ENCODE results near the gene UTP14A. TPM values are rescaled to one million over a fixed set of nuclear protein-coding genes. Genes with fewer than 3 reads are reported as not detected.

UTP14A gene
- total and polyA plus RNA-seq, 2 experiments from 2014 or later: 14.6 to 18.5 TPM

DNA sequence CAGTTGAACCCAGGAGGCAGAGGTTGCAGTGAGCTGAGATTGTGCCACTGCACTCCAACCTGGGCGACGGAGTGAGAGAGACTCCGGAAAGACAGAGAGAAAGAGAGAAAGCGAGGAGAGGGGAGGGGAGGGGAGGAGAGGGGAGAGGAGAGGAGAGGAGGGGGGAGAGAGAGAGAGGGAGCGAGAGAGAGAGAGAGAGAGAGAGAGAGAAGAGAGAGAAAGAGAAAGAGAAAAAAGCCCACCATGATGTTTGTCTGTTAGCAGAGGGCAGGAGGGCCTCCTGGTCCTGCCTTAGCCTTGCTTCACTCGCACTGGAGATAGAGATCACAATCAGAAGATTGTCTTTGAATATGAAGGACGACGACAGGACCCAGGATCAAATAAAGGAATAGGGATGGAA is 57.8 kb downstream of the UTP14A start (continued):
- TF ChIP-seq, protein P1, sequence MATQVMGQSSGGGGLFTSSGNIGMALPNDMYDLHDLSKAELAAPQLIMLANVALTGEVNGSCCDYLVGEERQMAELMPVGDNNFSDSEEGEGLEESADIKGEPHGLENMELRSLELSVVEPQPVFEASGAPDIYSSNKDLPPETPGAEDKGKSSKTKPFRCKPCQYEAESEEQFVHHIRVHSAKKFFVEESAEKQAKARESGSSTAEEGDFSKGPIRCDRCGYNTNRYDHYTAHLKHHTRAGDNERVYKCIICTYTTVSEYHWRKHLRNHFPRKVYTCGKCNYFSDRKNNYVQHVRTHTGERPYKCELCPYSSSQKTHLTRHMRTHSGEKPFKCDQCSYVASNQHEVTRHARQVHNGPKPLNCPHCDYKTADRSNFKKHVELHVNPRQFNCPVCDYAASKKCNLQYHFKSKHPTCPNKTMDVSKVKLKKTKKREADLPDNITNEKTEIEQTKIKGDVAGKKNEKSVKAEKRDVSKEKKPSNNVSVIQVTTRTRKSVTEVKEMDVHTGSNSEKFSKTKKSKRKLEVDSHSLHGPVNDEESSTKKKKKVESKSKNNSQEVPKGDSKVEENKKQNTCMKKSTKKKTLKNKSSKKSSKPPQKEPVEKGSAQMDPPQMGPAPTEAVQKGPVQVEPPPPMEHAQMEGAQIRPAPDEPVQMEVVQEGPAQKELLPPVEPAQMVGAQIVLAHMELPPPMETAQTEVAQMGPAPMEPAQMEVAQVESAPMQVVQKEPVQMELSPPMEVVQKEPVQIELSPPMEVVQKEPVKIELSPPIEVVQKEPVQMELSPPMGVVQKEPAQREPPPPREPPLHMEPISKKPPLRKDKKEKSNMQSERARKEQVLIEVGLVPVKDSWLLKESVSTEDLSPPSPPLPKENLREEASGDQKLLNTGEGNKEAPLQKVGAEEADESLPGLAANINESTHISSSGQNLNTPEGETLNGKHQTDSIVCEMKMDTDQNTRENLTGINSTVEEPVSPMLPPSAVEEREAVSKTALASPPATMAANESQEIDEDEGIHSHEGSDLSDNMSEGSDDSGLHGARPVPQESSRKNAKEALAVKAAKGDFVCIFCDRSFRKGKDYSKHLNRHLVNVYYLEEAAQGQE (IDR thresholded peaks at IDR 0.05; ENCODE audit: unreplicated experiment): no peak
- TF ChIP-seq NANOG (IDR thresholded peaks at IDR 0.05; ENCODE audit: borderline replicate concordance): no peak
- TF ChIP-seq ZNF114 (CRISPR knock-in tag; IDR thresholded peaks at IDR 0.05): no peak
- no peak for TF ChIP-seq ZNF331 (CRISPR knock-in tag; IDR thresholded peaks at IDR 0.05; ENCODE audit: low read depth)
- no peak for TF ChIP-seq POLR2AphosphoS5 (IDR thresholded peaks at IDR 0.05; ENCODE audit: low read depth)
- TF ChIP-seq, protein P2, sequence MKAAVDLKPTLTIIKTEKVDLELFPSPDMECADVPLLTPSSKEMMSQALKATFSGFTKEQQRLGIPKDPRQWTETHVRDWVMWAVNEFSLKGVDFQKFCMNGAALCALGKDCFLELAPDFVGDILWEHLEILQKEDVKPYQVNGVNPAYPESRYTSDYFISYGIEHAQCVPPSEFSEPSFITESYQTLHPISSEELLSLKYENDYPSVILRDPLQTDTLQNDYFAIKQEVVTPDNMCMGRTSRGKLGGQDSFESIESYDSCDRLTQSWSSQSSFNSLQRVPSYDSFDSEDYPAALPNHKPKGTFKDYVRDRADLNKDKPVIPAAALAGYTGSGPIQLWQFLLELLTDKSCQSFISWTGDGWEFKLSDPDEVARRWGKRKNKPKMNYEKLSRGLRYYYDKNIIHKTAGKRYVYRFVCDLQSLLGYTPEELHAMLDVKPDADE (IDR thresholded peaks at IDR 0.05): no peak
- TF ChIP-seq EZH2phosphoT487 (IDR thresholded peaks at IDR 0.05; ENCODE audit: unreplicated experiment): no peak
- no peak for TF ChIP-seq EZH2 (IDR thresholded peaks at IDR 0.05; ENCODE audit: low read depth, unreplicated experiment)
- TF ChIP-seq CREB1 (CRISPR knock-in tag; IDR thresholded peaks at IDR 0.05; ENCODE audit: low read depth): no peak

DNA sequence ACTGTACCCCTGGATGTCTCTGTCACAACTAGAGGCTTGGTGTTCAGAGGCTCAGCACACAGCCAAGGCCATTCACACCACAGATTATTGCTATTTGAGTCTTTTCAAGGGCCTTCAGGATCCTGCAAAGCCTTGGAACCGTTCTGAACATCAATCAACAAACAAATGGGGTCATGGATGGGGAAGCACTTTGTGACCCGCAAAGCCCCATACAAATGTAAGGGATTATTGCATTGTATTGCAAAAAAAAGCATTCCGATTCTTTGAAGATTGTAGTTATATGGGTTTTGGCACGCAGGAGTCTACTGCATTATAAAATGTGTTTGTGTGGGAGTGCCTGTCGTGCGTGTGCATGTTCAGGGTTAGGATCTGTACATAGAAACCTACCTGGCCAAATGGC is 59.2 kb downstream of the UTP14A start:
- peaks cover 33% of the 10 kb centered on the region for H3K27me3 Mint-ChIP-seq (ENCODE audit: insufficient read depth, low read depth, poor library complexity)
- DNase-seq (ENCODE audit: low spot score): no peak
- Histone ChIP-seq H3K4me3 (no peak overlapping the region), H3F3A (replicated peaks; ENCODE audit: low read depth) (no peaks in the 10 kb centered on the region), H3K27me3 (ENCODE audit: insufficient read depth) (peaks cover 33% of the 10 kb centered on the region), H3K9me2 (ENCODE audit: insufficient read depth) (no peaks in the 10 kb centered on the region), H3K4me2 (no peak overlapping the region), H3K79me2 (replicated peaks; ENCODE audit: insufficient read depth) (no peaks in the 10 kb centered on the region), H3K27ac (ENCODE audit: low read depth) (no peak overlapping the region), H3K36me3 (ENCODE audit: insufficient read depth) (no peaks in the 10 kb centered on the region), H4K20me1 (replicated peaks; ENCODE audit: insufficient read depth) (no peaks in the 10 kb centered on the region), H2AFZ (no peak overlapping the region), H3K4me1 (ENCODE audit: insufficient read depth) (peaks cover 3% of the 10 kb centered on the region; the same call in 1 of the 2 replicates)
- H3K9me3 Mint-ChIP-seq: no peaks in the 10 kb centered on the region
- H3K36me3 Mint-ChIP-seq (ENCODE audit: low read depth): no peaks in the 10 kb centered on the region
- ATAC-seq: no peak
- peaks cover 6% of the 10 kb centered on the region; the same call in 2 of the 3 replicates for H3K4me1 Mint-ChIP-seq
- no peak overlapping the region for H3K4me3 Mint-ChIP-seq
- H3K27ac Mint-ChIP-seq: no peak overlapping the region
- TF ChIP-seq, protein P1 (IDR thresholded peaks at IDR 0.05; ENCODE audit: unreplicated experiment): no peak
- no peak for TF ChIP-seq ZNF331 (CRISPR knock-in tag; IDR thresholded peaks at IDR 0.05; ENCODE audit: low read depth)
- TF ChIP-seq, protein P3, sequence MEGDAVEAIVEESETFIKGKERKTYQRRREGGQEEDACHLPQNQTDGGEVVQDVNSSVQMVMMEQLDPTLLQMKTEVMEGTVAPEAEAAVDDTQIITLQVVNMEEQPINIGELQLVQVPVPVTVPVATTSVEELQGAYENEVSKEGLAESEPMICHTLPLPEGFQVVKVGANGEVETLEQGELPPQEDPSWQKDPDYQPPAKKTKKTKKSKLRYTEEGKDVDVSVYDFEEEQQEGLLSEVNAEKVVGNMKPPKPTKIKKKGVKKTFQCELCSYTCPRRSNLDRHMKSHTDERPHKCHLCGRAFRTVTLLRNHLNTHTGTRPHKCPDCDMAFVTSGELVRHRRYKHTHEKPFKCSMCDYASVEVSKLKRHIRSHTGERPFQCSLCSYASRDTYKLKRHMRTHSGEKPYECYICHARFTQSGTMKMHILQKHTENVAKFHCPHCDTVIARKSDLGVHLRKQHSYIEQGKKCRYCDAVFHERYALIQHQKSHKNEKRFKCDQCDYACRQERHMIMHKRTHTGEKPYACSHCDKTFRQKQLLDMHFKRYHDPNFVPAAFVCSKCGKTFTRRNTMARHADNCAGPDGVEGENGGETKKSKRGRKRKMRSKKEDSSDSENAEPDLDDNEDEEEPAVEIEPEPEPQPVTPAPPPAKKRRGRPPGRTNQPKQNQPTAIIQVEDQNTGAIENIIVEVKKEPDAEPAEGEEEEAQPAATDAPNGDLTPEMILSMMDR (conservative IDR thresholded peaks at IDR 0.05; ENCODE audit: low read depth in 2 of 2): no peak
- TF ChIP-seq STAT1 (IDR thresholded peaks at IDR 0.05; ENCODE audit: unreplicated experiment): no peak
